ENCODE measurements around the gene CLMP. TPM values are rescaled to one million over a fixed set of nuclear protein-coding genes. Genes with fewer than 3 reads are reported as not detected.
A peak's percentile ranks its signal among the peaks of the same experiment; 100 is the strongest.

Gene CLMP
- polyA plus RNA-seq, 2 donors, result 2.9 to 4.2 TPM

DNA sequence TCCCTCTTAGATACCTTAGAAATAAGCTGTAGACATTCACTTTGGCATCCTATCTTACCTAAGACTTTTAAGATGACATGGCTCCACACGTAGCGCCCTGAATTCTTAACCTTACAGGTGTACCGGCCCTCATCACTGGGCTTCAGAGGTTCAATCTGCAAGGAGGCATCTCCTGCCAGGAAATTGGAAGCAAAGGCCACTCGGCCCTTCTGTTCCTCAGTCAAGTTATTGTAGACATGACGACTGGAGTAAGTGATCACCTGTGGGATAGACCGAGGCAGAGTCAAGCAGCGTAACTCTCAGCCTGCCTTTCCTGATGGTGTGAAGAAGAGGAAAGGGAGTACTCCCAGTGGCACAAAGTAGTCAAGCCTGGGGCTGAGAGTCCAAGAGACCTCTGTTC is 110.6 kb downstream of the CLMP start:
- Histone ChIP-seq H3K4me1 (ENCODE audit: control insufficient read depth in 2 of 2, insufficient read depth in 2 of 2, low read length in 1 of 2) (no peaks in the 10 kb centered on the region), H3K4me3 (ENCODE audit: low read depth in 1 of 2, low read length in 2 of 2) (no peak overlapping the region), H3K27me3 (ENCODE audit: control insufficient read depth in 1 of 2, insufficient read depth in 2 of 2, low read length in 2 of 2) (no peaks in the 10 kb centered on the region), H3K9me3 (ENCODE audit: control insufficient read depth in 2 of 2, insufficient read depth in 1 of 2, low read depth in 1 of 2, low read length in 1 of 2) (no peaks in the 10 kb centered on the region), H3K36me3 (ENCODE audit: control insufficient read depth in 2 of 2, insufficient read depth in 2 of 2, low read length in 1 of 2) (no peaks in the 10 kb centered on the region), H3K27ac (ENCODE audit: low read depth in 2 of 2, low read length in 1 of 2) (no peak overlapping the region)
- WGBS, 2 donors, result 95 to 98% methylated on average over 7 of the region's 7 CpGs

DNA sequence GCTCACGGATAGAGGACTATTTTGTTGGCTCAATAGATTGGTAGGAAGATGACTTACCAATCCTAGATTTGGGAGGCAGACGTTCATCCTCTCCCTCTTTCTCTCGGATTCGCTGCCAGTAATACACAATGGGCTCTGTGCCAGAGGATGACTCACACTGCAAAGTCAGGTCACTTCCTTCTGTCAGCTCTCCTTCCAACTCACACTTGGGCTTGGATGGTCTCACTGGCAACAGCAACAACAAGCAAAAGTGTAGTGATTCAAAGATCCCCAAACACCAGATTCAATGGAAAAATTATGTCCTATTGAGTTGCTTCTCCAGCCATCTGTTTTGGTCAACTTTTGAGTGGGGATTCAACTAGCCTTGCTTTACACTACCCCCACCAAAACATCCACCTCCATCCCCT is 111.4 kb downstream of the CLMP start:
- H3K27me3 ChIP-seq (ENCODE audit: control insufficient read depth in 1 of 2, insufficient read depth in 2 of 2, low read length in 2 of 2), result no peaks in the 10 kb centered on the region
- WGBS, 2 donors, result 4 to 11% methylated on average over 4 of the region's 4 CpGs
- no peaks in the 10 kb centered on the region for H3K9me3 ChIP-seq (ENCODE audit: control insufficient read depth in 2 of 2, insufficient read depth in 1 of 2, low read depth in 1 of 2, low read length in 1 of 2)
- peak overlapping the region in 1 of 2 donors; percentile 55 for H3K27ac ChIP-seq (ENCODE audit: low read depth in 2 of 2, low read length in 1 of 2)
- H3K4me1 ChIP-seq (ENCODE audit: control insufficient read depth in 2 of 2, insufficient read depth in 2 of 2, low read length in 1 of 2), result no peaks in the 10 kb centered on the region
- no peaks in the 10 kb centered on the region for H3K36me3 ChIP-seq (ENCODE audit: control insufficient read depth in 2 of 2, insufficient read depth in 2 of 2, low read length in 1 of 2)
- no peak overlapping the region for H3K4me3 ChIP-seq (ENCODE audit: low read depth in 1 of 2, low read length in 2 of 2)

DNA sequence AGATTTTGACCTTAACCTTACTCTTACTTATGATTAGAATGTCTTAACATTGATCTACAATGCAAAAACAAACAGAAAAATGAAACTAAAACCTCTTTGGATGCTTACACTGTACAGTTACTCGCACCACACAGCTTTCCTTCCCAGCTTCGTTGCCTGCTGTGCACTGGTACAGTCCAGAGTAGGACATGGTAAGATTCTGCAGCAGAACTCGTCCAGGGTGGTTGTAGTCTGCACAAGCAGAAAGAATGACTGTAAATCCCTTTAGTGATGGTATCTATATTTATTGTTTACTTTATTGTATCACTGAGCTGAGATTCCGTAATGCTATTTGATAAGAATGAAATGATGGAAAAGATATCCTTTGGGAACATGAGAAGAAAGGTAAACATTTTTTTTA is 112.1 kb downstream of the CLMP start:
- WGBS, 2 donors, result 56 to 72% methylated on average over 4 of the region's 4 CpGs
- H3K9me3 ChIP-seq (ENCODE audit: control insufficient read depth in 2 of 2, insufficient read depth in 1 of 2, low read depth in 1 of 2, low read length in 1 of 2), result no peaks in the 10 kb centered on the region
- no peak overlapping the region for H3K27ac ChIP-seq (ENCODE audit: low read depth in 2 of 2, low read length in 1 of 2)
- H3K4me1 ChIP-seq (ENCODE audit: control insufficient read depth in 2 of 2, insufficient read depth in 2 of 2, low read length in 1 of 2), result no peaks in the 10 kb centered on the region
- H3K36me3 ChIP-seq (ENCODE audit: control insufficient read depth in 2 of 2, insufficient read depth in 2 of 2, low read length in 1 of 2), result no peaks in the 10 kb centered on the region
- no peaks in the 10 kb centered on the region for H3K27me3 ChIP-seq (ENCODE audit: control insufficient read depth in 1 of 2, insufficient read depth in 2 of 2, low read length in 2 of 2)
- H3K4me3 ChIP-seq (ENCODE audit: low read depth in 1 of 2, low read length in 2 of 2), result no peak overlapping the region

DNA sequence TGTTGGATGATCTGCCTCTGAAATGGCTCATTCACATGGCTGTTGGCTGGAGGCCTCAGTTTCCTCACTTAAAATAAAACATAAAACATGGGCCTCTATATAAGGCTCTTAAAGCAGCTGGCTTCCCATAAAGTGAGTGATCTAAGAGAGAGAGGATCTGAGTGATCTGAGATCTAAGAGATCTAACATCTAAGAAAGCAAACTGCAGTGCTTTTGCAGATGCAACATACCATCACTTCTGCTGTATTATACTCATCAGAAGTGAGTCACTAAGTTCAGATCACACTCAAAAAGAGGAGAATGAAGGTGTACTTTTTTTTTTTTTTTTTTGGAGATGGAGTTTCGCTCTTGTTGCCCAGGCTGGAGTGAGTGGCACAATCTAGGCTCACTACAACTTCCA is 115.0 kb downstream of the CLMP start:
- no peaks in the 10 kb centered on the region for H3K36me3 ChIP-seq (ENCODE audit: control insufficient read depth in 2 of 2, insufficient read depth in 2 of 2, low read length in 1 of 2)
- no peaks in the 10 kb centered on the region for H3K27me3 ChIP-seq (ENCODE audit: control insufficient read depth in 1 of 2, insufficient read depth in 2 of 2, low read length in 2 of 2)
- WGBS, 2 donors, result 86 to 100% methylated on average over 1 of the region's 1 CpG
- no peaks in the 10 kb centered on the region for H3K4me1 ChIP-seq (ENCODE audit: control insufficient read depth in 2 of 2, insufficient read depth in 2 of 2, low read length in 1 of 2)
- H3K27ac ChIP-seq (ENCODE audit: low read depth in 2 of 2, low read length in 1 of 2), result no peak overlapping the region
- no peaks in the 10 kb centered on the region for H3K9me3 ChIP-seq (ENCODE audit: control insufficient read depth in 2 of 2, insufficient read depth in 1 of 2, low read depth in 1 of 2, low read length in 1 of 2)
- H3K4me3 ChIP-seq (ENCODE audit: low read depth in 1 of 2, low read length in 2 of 2), result no peak overlapping the region

DNA sequence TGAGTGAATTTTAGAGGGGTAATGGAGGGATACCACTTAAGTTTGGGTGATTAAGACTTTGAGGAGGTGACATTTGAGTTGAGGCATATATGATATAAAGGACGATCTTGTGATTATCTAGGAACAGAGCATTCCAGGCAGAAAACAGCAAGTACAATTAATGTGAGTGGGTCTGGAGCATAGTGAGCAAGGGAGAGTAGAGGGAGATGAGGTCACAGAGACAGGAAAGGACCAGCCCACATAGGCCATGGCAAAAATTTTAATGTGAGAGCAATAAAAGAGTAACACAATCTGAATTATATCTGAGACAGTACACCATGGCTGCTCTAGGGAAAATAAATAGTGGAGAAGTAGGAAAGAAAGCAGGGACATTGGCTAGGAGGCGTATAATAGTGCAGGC is 118.6 kb downstream of the CLMP start:
- Histone ChIP-seq H3K4me1 (ENCODE audit: control insufficient read depth in 2 of 2, insufficient read depth in 2 of 2, low read length in 1 of 2) (no peaks in the 10 kb centered on the region), H3K4me3 (ENCODE audit: low read depth in 1 of 2, low read length in 2 of 2) (no peak overlapping the region), H3K9me3 (ENCODE audit: control insufficient read depth in 2 of 2, insufficient read depth in 1 of 2, low read depth in 1 of 2, low read length in 1 of 2) (no peaks in the 10 kb centered on the region), H3K27me3 (ENCODE audit: control insufficient read depth in 1 of 2, insufficient read depth in 2 of 2, low read length in 2 of 2) (no peaks in the 10 kb centered on the region), H3K27ac (ENCODE audit: low read depth in 2 of 2, low read length in 1 of 2) (no peak overlapping the region), H3K36me3 (ENCODE audit: control insufficient read depth in 2 of 2, insufficient read depth in 2 of 2, low read length in 1 of 2) (no peaks in the 10 kb centered on the region)
- WGBS, 2 donors, result 94% methylated on average over 2 of the region's 2 CpGs

DNA sequence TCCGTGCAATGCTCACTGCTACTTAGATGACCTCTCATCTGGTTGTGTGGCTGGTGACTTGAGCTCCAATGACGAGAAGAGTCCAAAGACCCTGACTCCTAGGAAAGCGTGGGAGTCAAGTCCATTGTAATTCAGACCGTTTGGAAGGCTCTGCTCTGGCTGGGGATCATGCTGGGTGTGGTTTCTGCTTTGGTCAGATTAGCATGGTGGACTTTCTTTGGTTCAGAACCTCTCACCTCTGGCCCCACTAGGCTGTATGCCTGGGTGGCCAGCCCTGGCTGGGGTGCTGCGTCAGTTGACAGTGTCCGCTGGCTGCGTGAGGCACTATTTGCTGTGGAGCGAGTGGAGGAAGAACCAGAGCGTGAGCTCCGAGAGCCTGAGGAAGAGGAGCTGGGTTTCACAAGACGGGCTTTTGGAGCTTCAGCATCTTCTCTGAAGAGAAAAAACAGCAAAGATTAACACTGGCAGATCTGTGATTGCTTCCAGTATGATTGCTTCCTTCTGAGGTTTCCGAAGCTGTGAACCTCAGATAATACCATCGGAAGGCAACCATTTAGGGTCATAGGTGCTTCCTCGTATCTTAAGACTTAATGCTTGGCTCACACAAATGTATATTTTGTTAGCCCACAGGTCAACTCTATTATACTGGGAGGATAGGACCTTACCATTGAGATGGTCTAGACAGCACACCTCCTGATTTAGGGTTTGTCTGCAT is 121.5 kb downstream of the CLMP start:
- 92 to 94% methylated on average over 14 of the region's 14 CpGs for WGBS, 2 donors

DNA sequence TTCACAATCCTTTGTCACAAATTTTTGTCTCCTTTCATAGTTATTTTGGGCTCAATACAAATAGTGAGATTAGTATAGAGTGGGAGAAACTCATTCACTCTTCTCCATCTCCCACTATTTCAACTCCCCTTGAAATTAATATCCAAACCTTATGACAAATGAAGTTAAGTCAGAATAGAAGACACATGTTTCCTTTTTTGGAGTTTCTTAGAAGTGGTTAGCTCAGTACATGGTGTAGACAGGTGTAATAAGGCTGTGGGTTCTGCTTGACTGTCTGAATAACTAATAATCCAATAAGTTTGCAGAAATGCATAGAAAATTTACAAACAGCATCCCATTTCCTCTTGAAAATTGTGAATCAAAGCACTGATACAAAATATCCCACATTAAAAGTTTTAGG is 122.3 kb downstream of the CLMP start:
- no peak overlapping the region for H3K4me3 ChIP-seq (ENCODE audit: low read depth in 1 of 2, low read length in 2 of 2)
- no peaks in the 10 kb centered on the region for H3K4me1 ChIP-seq (ENCODE audit: control insufficient read depth in 2 of 2, insufficient read depth in 2 of 2, low read length in 1 of 2)
- H3K9me3 ChIP-seq (ENCODE audit: control insufficient read depth in 2 of 2, insufficient read depth in 1 of 2, low read depth in 1 of 2, low read length in 1 of 2), result no peaks in the 10 kb centered on the region
- H3K27me3 ChIP-seq (ENCODE audit: control insufficient read depth in 1 of 2, insufficient read depth in 2 of 2, low read length in 2 of 2), result no peaks in the 10 kb centered on the region
- no peaks in the 10 kb centered on the region for H3K36me3 ChIP-seq (ENCODE audit: control insufficient read depth in 2 of 2, insufficient read depth in 2 of 2, low read length in 1 of 2)
- H3K27ac ChIP-seq (ENCODE audit: low read depth in 2 of 2, low read length in 1 of 2), result no peak overlapping the region

More for the DNA sequence above, 121.5 kb downstream of the CLMP start:
- Histone ChIP-seq H3K9me3 (ENCODE audit: control insufficient read depth in 2 of 2, insufficient read depth in 1 of 2, low read depth in 1 of 2, low read length in 1 of 2) (no peaks in the 10 kb centered on the region), H3K27me3 (ENCODE audit: control insufficient read depth in 1 of 2, insufficient read depth in 2 of 2, low read length in 2 of 2) (no peaks in the 10 kb centered on the region), H3K4me3 (ENCODE audit: low read depth in 1 of 2, low read length in 2 of 2) (no peak overlapping the region), H3K36me3 (ENCODE audit: control insufficient read depth in 2 of 2, insufficient read depth in 2 of 2, low read length in 1 of 2) (no peaks in the 10 kb centered on the region), H3K4me1 (ENCODE audit: control insufficient read depth in 2 of 2, insufficient read depth in 2 of 2, low read length in 1 of 2) (no peaks in the 10 kb centered on the region), H3K27ac (ENCODE audit: low read depth in 2 of 2, low read length in 1 of 2) (no peak overlapping the region)

DNA sequence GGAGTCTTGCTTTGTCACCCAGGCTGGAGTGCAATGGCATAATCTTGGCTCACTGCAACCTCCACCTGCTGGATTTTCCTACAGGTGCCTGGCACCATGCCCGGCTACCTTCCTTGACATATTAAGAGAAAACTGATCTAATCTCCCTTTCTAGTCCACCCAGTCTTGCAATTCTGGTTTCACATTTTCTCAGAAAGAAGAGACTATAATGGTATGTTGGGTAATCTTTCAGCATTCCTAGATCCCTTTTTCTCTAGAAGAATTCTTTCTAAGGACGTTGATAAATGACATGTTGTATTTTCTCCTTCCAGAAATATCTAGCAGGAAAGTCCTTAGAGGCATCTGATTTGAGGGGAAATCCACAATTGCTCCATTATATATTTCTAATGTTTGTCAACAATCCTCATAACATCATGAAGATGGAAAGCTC is 122.7 kb downstream of the CLMP start:
- Histone ChIP-seq H3K27ac (ENCODE audit: low read depth in 2 of 2, low read length in 1 of 2) (no peak overlapping the region), H3K9me3 (ENCODE audit: control insufficient read depth in 2 of 2, insufficient read depth in 1 of 2, low read depth in 1 of 2, low read length in 1 of 2) (no peaks in the 10 kb centered on the region), H3K27me3 (ENCODE audit: control insufficient read depth in 1 of 2, insufficient read depth in 2 of 2, low read length in 2 of 2) (no peaks in the 10 kb centered on the region), H3K4me3 (ENCODE audit: low read depth in 1 of 2, low read length in 2 of 2) (no peak overlapping the region), H3K36me3 (ENCODE audit: control insufficient read depth in 2 of 2, insufficient read depth in 2 of 2, low read length in 1 of 2) (no peaks in the 10 kb centered on the region), H3K4me1 (ENCODE audit: control insufficient read depth in 2 of 2, insufficient read depth in 2 of 2, low read length in 1 of 2) (no peaks in the 10 kb centered on the region)
- 50 to 56% methylated on average over 2 of the region's 2 CpGs for WGBS, 2 donors

DNA sequence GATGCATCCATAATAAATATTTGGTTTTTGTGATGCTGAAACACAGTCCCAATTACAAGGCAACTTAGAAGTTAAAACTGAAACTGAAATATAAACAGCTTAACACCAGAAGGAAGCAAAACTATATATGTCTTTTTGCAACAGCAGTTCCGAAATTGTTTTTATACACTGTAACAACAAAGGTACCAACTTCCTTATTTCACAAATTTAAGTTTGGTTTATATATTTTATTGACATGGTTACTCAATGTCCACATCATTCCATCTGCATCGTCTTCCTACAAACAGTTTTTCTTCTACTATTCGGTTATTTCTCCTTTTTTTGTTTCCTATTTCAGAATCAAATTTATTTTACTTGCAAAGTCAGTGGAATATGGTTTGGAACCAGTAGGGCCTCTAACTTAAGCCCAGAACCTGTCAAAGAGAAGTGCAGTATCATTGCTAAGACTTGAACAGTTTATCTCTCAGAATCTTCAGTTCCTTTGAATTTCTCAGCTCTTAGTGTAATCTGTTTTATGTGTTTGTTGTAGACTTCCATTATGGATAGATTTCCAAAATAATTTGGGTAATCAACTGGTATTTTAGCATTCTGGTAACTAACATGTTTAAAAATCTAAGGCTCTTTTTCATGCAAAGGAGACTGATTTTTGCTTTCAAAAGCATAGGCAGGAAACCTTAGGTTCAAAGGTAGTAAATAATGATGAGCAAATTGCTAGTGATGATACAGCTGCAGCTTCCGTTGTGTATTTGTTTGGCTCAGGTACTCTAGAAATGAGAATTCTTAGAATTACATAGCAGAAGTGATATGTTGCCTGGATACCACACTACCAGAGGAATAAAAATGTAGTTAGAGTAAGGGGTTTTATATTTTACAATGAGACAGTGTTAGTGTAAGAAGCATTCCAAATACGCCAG is 124.9 kb downstream of the CLMP start:
- Histone ChIP-seq H3K9me3 (ENCODE audit: control insufficient read depth in 2 of 2, insufficient read depth in 1 of 2, low read depth in 1 of 2, low read length in 1 of 2) (no peaks in the 10 kb centered on the region), H3K27ac (ENCODE audit: low read depth in 2 of 2, low read length in 1 of 2) (no peak overlapping the region), H3K27me3 (ENCODE audit: control insufficient read depth in 1 of 2, insufficient read depth in 2 of 2, low read length in 2 of 2) (no peaks in the 10 kb centered on the region), H3K4me3 (ENCODE audit: low read depth in 1 of 2, low read length in 2 of 2) (no peak overlapping the region), H3K4me1 (ENCODE audit: control insufficient read depth in 2 of 2, insufficient read depth in 2 of 2, low read length in 1 of 2) (no peaks in the 10 kb centered on the region), H3K36me3 (ENCODE audit: control insufficient read depth in 2 of 2, insufficient read depth in 2 of 2, low read length in 1 of 2) (no peaks in the 10 kb centered on the region)
- 54 to 65% methylated on average over 5 of the region's 5 CpGs for WGBS, 2 donors
